Measurements from ENCODE around the gene CCDC30. TPM values are rescaled to one million over a fixed set of nuclear protein-coding genes. Genes with fewer than 3 reads are reported as not detected.

Gene CCDC30
- total RNA-seq = 0.11 and 0.78 TPM in 2 replicates
- polyA plus RNA-seq (2012) = 1.0 TPM

DNA sequence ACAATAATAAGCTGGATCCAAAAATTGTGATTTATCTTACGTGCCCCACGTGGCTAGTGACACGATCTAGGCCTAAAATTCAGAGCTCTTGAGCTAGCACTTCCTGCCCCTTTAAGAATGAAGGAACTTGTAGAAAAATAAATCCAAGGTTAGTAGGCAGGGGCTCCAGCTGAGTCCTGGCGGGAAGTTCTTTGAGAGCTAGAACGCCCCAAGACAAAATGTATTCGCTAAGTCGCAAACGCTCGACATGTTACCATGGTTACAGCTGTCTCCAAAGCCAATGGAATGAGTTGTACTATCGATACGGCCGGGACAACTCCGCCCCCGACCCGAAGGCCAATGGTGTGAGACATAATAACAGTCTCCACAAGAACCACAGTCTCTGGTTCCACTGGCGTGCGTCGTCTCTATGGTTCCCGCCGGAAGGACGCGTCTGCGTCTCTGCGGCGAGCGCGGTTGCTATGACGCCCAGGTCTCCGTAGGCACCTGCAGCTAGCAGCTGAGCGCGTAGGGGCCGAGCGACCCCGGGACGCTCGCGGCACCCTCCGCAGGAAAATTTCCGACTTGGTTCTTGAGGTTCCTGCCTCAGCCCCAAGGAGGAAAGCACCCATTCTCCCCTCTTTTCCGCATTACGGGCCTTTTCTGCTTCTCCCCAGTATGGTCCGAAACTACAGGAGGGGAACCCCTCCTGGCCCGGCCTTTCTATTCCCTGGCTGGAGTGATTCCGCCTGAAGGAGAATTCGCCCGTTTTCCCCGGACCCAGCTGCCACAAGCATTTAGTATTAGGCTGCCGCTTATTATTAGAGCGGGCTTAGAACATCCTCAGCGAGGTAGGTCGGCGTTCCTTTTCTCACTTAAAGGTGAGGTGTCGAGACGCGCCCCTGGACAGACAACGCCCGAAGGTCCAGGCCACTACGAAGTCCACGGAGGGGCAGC lies at the start of gene CCDC30:
TSS of gene CCDC30 (plus strand) at position 459 of the 936 bp plus-strand sequence. CDS start 17,266 bp downstream, outside the sequence.
- DNase-seq (ENCODE audit: low read depth) = peak; percentile 98

GRCh38 chr1:42414551-42415496 lies 48.3 kb upstream of the CCDC30 start:
- no peak for DNase-seq (ENCODE audit: low read depth)

DNA sequence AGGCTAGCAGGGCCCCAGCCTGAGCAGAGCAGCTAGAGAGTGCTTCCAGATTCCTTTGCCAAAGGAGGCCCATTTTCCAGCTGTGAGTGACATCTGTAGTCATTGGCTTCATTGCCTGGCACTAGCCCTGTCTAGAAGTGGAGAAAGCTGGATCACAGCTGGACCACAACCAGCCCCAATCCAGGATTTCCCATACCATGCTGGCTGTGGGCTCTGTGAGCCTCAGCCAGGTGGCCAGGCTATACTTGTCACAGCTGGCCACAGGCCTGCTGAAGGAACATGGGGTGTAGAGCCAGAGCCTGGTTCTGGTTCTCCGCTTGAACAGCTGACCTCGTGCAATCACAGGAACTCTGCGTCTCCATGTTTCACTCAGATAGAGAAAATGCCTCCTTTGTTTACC lies 45.9 kb upstream of the CCDC30 start:
- no peak for DNase-seq (ENCODE audit: low read depth)

GRCh38 chr1:42418516-42418915 lies 44.6 kb upstream of the CCDC30 start:
- no peak for DNase-seq (ENCODE audit: low read depth)

GRCh38 chr1:42419126-42419821 lies 43.8 kb upstream of the CCDC30 start:
- DNase-seq (ENCODE audit: low read depth) = no peak

GRCh38 chr1:42420121-42420520 lies 43.0 kb upstream of the CCDC30 start:
- DNase-seq (ENCODE audit: low read depth) = no peak

- DNase-seq (ENCODE audit: low read depth) = peak; percentile 56
Observed at GRCh38 chr1:42420911-42421585, 42.0 kb upstream of the CCDC30 start.

- no peak for DNase-seq (ENCODE audit: low read depth)
Observed at GRCh38 chr1:42422737-42423136, 40.3 kb upstream of the CCDC30 start.

GRCh38 chr1:42423681-42424080 lies 39.4 kb upstream of the CCDC30 start:
- peak; percentile 48 for DNase-seq (ENCODE audit: low read depth)

DNA sequence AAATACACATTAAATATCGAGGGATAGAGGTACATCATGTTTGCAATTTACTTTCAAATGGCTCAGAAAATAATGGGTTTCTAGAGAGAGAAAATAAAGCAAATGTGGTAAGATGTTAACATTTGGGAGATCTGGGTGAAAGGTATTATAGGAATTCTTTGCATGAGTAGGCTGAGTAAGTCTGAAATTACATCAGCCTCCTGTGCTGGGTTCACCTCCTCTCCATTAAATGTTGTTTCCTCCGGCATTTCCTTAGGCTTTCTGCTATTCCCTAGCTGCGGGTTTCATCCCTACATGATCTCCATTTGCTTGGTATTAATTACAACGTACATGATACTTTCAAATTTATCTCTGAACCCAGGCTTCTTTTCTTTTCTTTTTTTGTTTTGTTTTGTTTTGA lies 38.9 kb upstream of the CCDC30 start:
- no peak for DNase-seq (ENCODE audit: low read depth)

GRCh38 chr1:42427240-42427639 lies 35.8 kb upstream of the CCDC30 start:
- DNase-seq (ENCODE audit: low read depth) = no peak

DNA sequence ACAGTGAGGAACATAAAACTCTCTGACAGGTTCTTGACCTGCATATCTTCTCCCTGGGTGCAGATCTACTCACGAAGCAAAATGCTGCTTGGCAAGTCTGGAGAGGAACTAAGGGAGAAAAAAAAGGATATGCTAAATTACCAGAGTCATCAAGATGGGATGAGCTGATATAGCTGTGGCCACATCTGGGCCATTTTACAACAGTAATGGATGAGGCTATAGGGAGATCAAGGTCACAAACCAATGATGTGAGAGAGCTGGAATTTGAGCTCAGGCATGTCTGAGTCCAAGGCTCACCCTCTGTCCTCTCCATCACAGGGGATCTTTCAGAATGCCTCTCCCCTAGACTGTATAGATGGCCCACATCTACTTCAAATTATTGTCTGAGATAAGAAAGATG lies 33.5 kb upstream of the CCDC30 start:
- no peak for DNase-seq (ENCODE audit: low read depth)

- DNase-seq (ENCODE audit: low read depth) = no peak
Observed at GRCh38 chr1:42430286-42431135, 32.6 kb upstream of the CCDC30 start.

- DNase-seq (ENCODE audit: low read depth) = no peak
Observed at GRCh38 chr1:42431514-42431913, 31.6 kb upstream of the CCDC30 start.

GRCh38 chr1:42432714-42433113 lies 30.4 kb upstream of the CCDC30 start:
- no peak for DNase-seq (ENCODE audit: low read depth)

DNA sequence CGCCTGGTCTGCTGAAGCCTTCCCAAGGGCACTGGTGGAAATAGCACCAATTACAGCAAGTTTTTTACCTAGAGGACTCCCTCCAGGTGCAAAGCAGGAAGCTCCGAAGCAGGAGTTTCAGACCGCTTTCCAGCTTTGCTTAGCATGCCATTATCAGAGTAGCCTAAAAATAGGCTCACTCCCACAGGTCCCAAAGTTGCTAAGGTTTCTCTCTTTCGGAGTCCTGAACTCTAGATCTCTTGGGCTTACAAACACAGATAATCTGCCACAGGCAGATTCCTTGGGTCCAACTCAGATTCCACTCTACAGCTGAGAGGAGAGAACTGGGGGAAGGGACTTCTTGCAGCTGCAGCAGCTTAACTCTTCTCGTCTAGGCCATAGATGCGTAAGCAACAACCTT lies 29.7 kb upstream of the CCDC30 start:
- DNase-seq (ENCODE audit: low read depth) = no peak

- no peak for DNase-seq (ENCODE audit: low read depth)
Observed at GRCh38 chr1:42434340-42434739, 28.7 kb upstream of the CCDC30 start.

DNA sequence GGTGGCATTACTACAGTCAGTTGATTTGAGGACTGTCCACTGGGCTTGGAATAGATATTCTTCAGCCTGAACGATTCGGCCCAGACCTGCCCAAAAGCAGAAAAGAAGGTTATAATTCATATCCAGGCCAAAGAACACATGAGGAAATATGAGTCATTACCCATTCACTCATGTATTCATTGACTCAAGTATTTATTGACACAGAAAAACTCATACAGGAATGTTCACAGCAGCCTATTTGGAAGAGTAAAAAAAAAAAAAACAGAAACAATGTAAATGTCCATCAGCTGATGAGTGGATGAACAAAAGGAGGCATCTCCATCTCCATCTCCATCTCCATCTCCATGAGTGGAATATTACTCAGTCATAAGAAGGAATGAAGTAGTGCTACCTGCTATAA lies 23.1 kb upstream of the CCDC30 start:
- no peak for DNase-seq (ENCODE audit: low read depth)

- no peak for DNase-seq (ENCODE audit: low read depth)
Observed at GRCh38 chr1:42442662-42443061, 20.4 kb upstream of the CCDC30 start.

GRCh38 chr1:42449256-42449655 lies 13.8 kb upstream of the CCDC30 start:
- no peak for DNase-seq (ENCODE audit: low read depth)
